A549 (cell line): ENCODE measurements around the gene KCTD3.

ENCODE experiments used
- CEBPB ChIP-seq, 2 experiments: fragments of >200 bp in 1 of 2; sonication (Bioruptor Twin) in 1 of 2; formaldehyde crosslinking in 1 of 2; IDR thresholded peaks; 2 replicates each; pipeline ENCODE4 v1.6.1; 2012 to 2016
- E2F6 ChIP-seq: IDR thresholded peaks from 2 replicates; pipeline ENCODE4 v1.6.1; 2012; ENCODE audit warnings: low read depth, borderline replicate concordance
- KDM5A ChIP-seq: fragments of 200-600 bp; sonication (generic); IDR thresholded peaks from 2 replicates; pipeline ENCODE4 v1.6.1; 2016; ENCODE audit warnings: antibody characterized with exemption, mild to moderate bottlenecking
- REST ChIP-seq: fragments of 200-600 bp; sonication (generic); IDR thresholded peaks from 2 replicates; pipeline ENCODE4 v1.6.1; 2016; ENCODE audit warnings: antibody characterized with exemption, mild to moderate bottlenecking, moderate library complexity
- RFX5 ChIP-seq: fragments of 450-650 bp; IDR thresholded peaks from 2 replicates; pipeline ENCODE4 v1.7.1; 2014; ENCODE audit warnings: antibody characterized with exemption, mild to moderate bottlenecking, moderate library complexity
- TF ChIP-seq, protein P1 (sequence below): fragments of >200 bp; sonication (Bioruptor Twin); formaldehyde crosslinking; IDR thresholded peaks from 3 replicates; pipeline ENCODE4 v1.5.1; 2016

DNA sequence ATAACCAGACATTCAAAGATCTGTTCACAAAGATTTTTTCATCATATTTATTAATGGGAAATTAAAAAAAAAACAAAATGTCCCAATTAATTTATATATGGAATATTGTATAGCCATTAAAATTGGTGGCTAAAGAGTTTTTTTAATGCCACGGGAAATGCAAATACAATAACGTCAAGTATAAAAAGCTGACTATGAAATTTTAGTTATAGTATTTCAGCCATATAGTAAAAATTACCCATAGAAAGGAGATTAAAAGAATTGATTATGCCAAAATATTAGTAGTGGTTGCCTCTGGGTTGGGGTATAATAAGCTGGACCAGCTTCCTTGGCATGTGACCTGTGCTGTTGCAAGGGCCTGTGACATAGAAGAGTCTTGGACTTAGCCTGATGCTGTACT lies 78.8 kb downstream of the KCTD3 start:
- TF ChIP-seq, protein P1, sequence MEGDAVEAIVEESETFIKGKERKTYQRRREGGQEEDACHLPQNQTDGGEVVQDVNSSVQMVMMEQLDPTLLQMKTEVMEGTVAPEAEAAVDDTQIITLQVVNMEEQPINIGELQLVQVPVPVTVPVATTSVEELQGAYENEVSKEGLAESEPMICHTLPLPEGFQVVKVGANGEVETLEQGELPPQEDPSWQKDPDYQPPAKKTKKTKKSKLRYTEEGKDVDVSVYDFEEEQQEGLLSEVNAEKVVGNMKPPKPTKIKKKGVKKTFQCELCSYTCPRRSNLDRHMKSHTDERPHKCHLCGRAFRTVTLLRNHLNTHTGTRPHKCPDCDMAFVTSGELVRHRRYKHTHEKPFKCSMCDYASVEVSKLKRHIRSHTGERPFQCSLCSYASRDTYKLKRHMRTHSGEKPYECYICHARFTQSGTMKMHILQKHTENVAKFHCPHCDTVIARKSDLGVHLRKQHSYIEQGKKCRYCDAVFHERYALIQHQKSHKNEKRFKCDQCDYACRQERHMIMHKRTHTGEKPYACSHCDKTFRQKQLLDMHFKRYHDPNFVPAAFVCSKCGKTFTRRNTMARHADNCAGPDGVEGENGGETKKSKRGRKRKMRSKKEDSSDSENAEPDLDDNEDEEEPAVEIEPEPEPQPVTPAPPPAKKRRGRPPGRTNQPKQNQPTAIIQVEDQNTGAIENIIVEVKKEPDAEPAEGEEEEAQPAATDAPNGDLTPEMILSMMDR = no peak
- TF ChIP-seq RFX5 (no peak), REST (no peak), CEBPB (IDR thresholded peaks at IDR 0.05) (no peak), E2F6 (no peak), KDM5A (no peak)
